GM13976 (cell line): ENCODE measurements around the gene ACOX1.

ENCODE experiments used
- DNase-seq: peaks from one replicate; pipeline ENCODE4 v3.0.0; 2012; ENCODE audit warnings: low spot score
- CTCF ChIP-seq: IDR thresholded peaks from 2 replicates; pipeline ENCODE4 v1.5.1; 2012; ENCODE audit warnings: borderline replicate concordance, mild to moderate bottlenecking; ENCODE audit not compliant: insufficient read depth; ENCODE audit errors: extremely low read depth, missing control alignments, control extremely low read depth
- in situ Hi-C: fragments of 300-500 bp; cut with MboI; formaldehyde crosslinking; loops from one replicate; pipeline ENCODE4 v1.12.0; 2022; ENCODE audit warnings: low sequenced_read_pairs, mixed read lengths, inconsistent platforms; ENCODE audit not compliant: unreplicated experiment

ACOX1 gene

GRCh38 chr17:75983501-75984181, 4.7 kb upstream of the ACOX1 start:
- no peak for TF ChIP-seq CTCF
- no peak for DNase-seq
- in situ Hi-C loops: no loop called here

- no peak for DNase-seq
- TF ChIP-seq CTCF: no peak
- in situ Hi-C loops: no loop called here
Measured at GRCh38 chr17:75981019-75981615, 2.2 kb upstream of the ACOX1 start.

- TF ChIP-seq CTCF: no peak
- DNase-seq: no peak
- in situ Hi-C loops: no loop called here
Measured at GRCh38 chr17:75980188-75981018, 1.4 kb upstream of the ACOX1 start.

- no peak for DNase-seq
Measured at GRCh38 chr17:75979705-75980187, 780 bp upstream of the ACOX1 start.

GRCh38 chr17:75976175-75976848, 2.7 kb downstream of the ACOX1 start:
- in situ Hi-C loops: no loop called here

More at GRCh38 chr17:75979705-75980187, 780 bp upstream of the ACOX1 start:
- TF ChIP-seq CTCF: no peak
- in situ Hi-C loops: no loop called here

More at GRCh38 chr17:75976175-75976848, 2.7 kb downstream of the ACOX1 start:
- DNase-seq: no peak
- TF ChIP-seq CTCF: no peak
